Lung microvascular endothelial cell (primary cell): ENCODE measurements around the gene MEIS1. TPM values are rescaled to one million over a fixed set of nuclear protein-coding genes. Genes with fewer than 3 reads are reported as not detected.
"Not testable (repeated sequence)": the region's sequence is repeated elsewhere in the genome, so short reads cannot be mapped to it uniquely, and the experiment has no call there.

ENCODE experiments used
- DNase-seq, 2 donors: peaks; one replicate each; pipeline versions ENCODE4 v3.0.0 to v3.0.0-alpha.2; 2010; ENCODE audit warnings: low read depth in 2 of 2
- total RNA-seq: library from RNA; depleted of rRNA; stranded (reverse); fragments of >200 nt; gene quantifications from 2 replicates; pipeline ENCODE4 v1.2.1, GENCODE V29; 2014

MEIS1 gene
- total RNA-seq, 1 donor from 2014 or later: 8.9 TPM

DNA sequence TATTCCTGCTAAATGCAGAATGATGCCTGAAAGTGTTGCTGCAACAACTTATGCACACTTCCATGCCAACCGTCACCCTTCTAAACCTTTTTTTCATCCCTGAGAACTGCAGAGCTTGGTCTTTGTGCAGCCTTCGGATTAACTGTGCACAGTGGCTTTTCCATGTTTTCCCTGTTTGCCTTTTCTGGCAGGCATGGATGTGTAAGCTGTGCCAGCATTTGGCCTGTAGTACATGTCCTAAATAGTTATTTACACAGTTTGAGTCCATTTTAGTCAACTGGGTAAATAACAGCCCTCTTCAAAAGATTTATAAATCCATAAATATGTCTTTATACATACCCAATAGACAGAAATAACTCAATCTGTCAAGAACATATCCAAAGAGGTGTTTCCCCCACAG, 31.5 kb downstream of the MEIS1 start:
- DNase-seq: no peak

DNA sequence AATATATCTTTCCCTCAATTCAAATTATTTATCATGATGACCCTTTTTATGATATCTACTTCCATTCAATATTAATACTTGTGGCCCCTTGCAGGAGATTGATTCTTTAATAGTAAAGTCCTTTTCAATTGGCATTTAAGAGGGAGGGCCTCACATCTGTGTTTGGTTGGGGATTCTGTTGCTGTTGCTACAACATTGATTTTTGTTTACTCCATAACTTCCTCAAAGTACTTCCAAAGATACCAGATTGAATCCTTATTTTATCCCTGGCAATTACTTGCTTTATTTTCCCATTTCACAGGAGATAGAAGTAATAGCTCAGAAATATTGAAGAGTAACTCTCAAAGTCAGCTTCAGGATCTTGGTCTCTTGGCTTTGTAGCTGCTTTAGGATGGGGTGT, 32.8 kb downstream of the MEIS1 start:
- no peak for DNase-seq

DNA sequence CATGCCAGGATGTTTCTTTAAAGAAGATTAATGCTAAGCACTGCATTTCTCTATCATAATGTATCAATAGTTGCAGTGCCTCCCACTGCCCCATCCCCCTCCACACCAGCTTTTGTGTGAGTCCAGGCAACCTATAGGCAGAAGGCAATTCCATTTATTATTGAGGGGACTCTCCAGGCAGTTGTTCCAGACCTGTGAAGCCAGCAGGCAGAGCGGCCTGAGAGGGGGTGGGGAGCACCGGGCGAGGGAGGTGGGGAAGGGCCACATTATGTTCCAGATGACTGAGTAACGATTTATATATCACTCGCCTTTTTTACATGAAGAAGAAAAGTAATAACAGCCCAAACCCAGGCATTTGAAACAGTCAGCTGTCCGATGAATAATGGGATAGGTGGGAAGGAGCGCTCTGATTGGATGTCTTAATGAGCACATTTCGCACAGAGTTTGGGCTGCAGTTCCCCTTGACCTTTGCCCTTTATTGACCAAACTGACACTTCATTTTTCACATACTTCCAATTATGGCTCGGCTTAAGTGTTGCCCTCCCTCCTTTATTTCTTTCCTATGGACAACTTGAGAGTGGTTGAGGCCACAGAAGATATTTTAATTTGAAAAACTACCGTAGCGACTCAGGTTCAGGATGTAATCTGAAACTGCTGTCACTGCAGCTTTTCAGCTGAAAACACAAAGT, 34.4 kb downstream of the MEIS1 start:
- no peak for DNase-seq

- no peak for DNase-seq
Observed at GRCh38 chr2:66470199-66470598, 35.3 kb downstream of the MEIS1 start.

- DNase-seq: no peak
Observed at GRCh38 chr2:66472225-66472843, 37.4 kb downstream of the MEIS1 start.

- DNase-seq: peak; percentile 24 to 91
Observed at GRCh38 chr2:66477135-66477842, 42.4 kb downstream of the MEIS1 start.

- DNase-seq: no peak
Observed at GRCh38 chr2:66478299-66478698, 43.4 kb downstream of the MEIS1 start.

- DNase-seq: peak in 1 of 2 donors; percentile 22
Observed at GRCh38 chr2:66478731-66479316, 43.9 kb downstream of the MEIS1 start.

DNA sequence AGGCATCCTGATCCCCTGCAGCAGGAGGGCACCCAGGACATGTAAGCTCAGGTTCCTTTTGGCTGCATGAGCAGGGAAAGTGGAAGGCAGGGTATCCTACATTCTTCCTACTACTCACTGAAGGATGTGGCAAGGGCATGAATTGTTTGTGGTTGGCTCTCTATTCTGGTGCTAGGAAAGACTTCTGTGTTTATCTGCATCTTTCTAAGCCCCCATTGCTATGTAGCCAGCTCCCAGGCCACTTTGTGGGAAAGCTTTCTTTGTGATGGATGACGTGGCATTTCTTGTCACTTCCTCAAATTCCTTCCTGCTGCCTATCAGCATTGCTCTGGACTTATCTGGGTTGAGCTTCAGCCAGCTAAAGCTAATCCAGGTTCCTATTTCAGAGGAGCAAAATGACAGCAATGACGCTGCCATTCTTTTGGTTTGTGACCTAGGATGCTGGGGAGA, 46.2 kb downstream of the MEIS1 start:
- peak; percentile 88 to 95 for DNase-seq

DNA sequence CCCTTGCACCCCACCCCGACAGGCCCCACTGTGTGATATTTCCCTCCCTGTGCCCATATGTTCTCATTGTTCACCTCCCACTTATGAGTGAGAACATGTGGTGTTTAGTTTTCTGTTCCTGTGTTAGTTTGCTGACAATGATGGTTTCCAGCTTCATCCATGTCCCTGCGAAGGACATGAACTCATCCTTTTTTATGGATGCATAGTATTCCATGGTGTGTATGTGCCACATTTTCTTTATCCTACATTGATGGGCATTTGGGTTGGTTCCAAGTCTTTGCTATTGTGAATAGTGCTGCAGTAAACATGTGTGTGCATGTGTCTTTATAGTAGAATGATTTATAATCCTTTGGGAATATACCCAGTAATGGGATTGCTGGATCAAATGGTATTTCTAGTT, 50.3 kb downstream of the MEIS1 start:
- not testable (repeated sequence) for DNase-seq

GRCh38 chr2:66488946-66489345, 54.0 kb downstream of the MEIS1 start:
- DNase-seq: peak; percentile 21 to 70

- DNase-seq: peak in 1 of 2 donors; percentile 34
Observed at GRCh38 chr2:66489436-66489835, 54.5 kb downstream of the MEIS1 start.

- DNase-seq: peak; percentile 58 to 68
Observed at GRCh38 chr2:66490588-66491001, 55.7 kb downstream of the MEIS1 start.

DNA sequence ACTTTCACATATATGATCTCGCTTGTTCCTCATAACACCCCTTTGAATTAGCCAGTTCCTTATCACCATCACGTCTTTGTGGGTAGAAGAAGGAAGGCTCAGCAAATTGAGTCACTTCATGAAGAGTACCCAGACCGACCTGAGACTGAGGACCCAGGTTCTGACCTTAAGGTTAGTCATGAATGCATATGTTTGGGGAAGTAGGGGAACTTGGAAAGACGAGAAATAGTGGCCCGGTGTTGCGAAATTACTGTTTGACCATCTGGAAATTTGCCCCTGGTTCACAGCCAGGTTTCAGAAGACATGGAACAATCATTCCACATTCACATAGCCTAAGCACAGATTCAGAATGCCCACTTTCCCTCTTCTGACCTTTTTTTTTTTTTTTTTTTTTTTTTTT, 59.8 kb downstream of the MEIS1 start:
- DNase-seq: peak; percentile 28 to 57

DNA sequence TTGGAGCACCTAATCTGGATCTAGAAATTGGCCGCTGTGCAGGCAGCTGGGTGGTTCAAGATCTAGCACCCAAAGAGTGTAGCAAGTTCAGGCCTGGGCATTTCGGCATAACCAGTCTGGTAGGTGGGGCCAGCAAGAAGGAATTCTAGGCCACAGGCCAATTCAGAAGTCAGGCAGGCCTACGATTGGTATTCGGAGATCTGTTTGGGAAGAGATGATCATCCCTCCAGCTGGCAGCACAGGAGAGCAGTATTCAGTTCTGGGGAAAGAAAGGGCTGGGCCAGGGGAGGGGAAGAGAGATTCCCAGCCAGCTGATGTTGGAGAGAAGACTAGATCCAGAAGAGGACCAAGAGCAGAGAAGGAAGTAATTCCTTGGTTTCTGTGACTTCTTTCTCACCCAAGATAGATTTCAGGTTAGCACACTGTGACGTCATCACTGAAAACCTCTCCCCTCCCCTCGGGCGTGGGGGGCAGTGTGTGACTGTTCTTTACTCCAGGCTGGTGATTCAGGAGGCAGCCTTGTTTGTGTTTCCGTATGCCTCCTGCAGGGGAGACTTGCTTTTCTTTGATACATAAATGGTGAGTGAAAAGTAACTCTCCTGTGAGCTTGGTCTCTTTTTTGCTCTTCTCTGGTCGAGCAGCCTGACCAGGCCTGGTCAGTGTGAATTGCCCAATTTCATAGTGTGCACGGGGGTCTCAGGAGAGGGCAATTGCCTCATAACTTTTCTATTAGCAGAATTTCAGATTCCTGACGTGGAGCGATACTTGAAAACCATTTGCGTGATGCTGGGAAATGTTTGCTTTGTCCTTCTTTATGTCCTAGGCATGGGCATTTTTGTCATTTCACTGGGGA, 61.1 kb downstream of the MEIS1 start:
- DNase-seq: peak; percentile 15 to 75

GRCh38 chr2:66496670-66497420, 61.9 kb downstream of the MEIS1 start:
- no peak for DNase-seq

DNA sequence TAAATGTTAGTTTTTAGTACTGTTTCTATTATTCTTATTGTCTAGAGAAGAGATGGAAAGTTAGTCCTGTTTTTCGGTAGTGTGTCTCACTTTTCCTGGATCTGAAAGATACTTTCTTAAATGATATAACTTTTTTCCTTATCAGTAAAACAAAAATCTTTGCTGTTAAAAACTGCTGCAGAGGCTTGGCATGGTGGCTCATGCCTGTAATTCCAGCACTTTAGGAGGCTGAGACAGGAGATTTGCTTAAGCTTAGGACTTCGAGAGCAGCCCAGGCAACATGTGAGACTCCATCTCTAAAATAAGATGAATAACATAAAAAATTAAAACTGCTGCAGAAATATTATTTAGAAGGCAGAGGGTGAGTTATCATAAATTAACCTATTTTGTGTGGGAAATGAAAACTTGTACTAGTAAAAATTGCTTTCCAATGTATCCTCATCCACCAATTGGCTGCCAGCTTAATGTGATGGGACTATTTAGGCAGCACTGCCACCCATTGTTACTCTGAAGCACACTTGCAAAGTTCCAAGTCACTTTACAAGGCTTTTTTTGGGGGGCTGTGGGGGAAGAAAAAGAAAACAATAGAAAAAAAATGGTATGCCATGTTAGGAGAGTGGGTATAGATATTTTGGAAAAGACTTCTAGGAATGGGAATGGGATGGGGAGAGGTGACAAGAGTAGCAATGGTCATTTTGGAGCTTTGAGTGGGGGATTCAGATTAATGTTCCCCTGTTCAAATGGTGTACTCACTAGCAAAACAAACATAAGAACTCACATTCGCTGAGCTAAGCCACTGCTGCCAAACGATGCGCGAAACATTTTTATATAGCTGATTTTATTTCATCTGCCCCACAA, 62.7 kb downstream of the MEIS1 start:
- DNase-seq: no peak

DNA sequence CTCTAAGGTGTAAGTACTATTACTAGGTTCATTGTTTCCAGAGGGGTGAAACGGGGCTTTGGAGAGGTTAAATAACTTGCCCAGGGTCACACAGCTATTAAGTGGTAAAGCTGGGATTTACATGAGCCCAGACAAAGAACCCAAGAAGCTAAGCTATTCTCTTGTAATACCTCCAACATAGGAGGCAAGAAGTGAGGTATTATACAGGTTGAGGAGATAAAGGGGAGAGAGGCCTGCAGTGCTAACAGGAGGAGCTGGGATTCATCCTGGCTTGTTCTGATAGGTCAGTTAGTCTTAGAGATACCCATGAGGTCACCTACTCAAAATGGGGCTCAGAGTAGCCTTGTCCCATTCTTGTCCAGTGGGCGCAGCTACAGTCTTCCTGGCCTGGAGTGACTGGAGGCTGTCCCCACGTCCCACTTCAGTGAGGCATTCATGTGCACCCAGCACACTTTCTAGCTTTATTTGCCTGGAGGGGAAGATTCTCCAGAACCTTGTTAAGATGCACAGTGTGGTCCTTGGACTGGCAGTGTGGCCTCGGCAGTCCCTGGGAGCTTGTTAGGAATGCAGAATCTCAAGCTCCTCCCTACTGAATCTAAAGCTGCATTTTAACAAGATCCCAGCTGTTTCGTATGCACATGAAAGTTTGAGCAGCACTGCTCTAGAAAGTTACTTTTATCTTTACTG, 63.5 kb downstream of the MEIS1 start:
- DNase-seq: no peak

- no peak for DNase-seq
Observed at GRCh38 chr2:66501267-66501666, 66.3 kb downstream of the MEIS1 start.
